GM23338 (cell line): ENCODE results near the gene DAB2. TPM values are rescaled to one million over a fixed set of nuclear protein-coding genes. Genes with fewer than 3 reads are reported as not detected.

ENCODE experiments used
- ATAC-seq: fragments of 200-7000 bp; cut with Tn5 transposase; 3 replicates; pipeline ENCODE4 v1.9.1; 2020
- DNase-seq: peaks from one replicate; pipeline ENCODE4 v3.0.0-alpha.2; 2015; ENCODE audit warnings: low spot score
- H2AFZ ChIP-seq: fragments of 200-600 bp; sonication (generic); 2 replicates; pipeline ENCODE4 v1.8.0; 2016; ENCODE audit warnings: antibody characterized with exemption, mild to moderate bottlenecking, moderate library complexity
- H3F3A ChIP-seq: fragments of 200-600 bp; sonication (generic); replicated peaks from 2 replicates; pipeline ENCODE4 v1.8.0; 2017; ENCODE audit warnings: antibody characterized with exemption, mixed run types, low read depth
- H3K27ac ChIP-seq: fragments of 200-600 bp; sonication (generic); 2 replicates; pipeline ENCODE4 v1.6.1; 2016; ENCODE audit warnings: low read depth
- H3K27me3 ChIP-seq: fragments of 200-600 bp; sonication (generic); 2 replicates; pipeline ENCODE4 v1.8.0; 2016; ENCODE audit warnings: mild to moderate bottlenecking, mixed run types, moderate library complexity; ENCODE audit not compliant: insufficient read depth
- H3K36me3 ChIP-seq: fragments of 200-600 bp; sonication (generic); 2 replicates; pipeline ENCODE4 v1.8.0; 2016; ENCODE audit warnings: mild to moderate bottlenecking; ENCODE audit not compliant: insufficient read depth
- H3K4me1 ChIP-seq: fragments of 200-600 bp; sonication (generic); 2 replicates; pipeline ENCODE4 v1.8.0; 2016; ENCODE audit warnings: mild to moderate bottlenecking, moderate library complexity; ENCODE audit not compliant: insufficient read depth
- H3K4me2 ChIP-seq: fragments of 200-600 bp; sonication (generic); 2 replicates; pipeline ENCODE4 v1.7.1; 2017; ENCODE audit warnings: mixed run types
- H3K4me3 ChIP-seq: fragments of 200-600 bp; sonication (generic); 2 replicates; pipeline ENCODE4 v1.6.1; 2016; ENCODE audit warnings: mixed run types
- H3K79me2 ChIP-seq: fragments of 200-600 bp; sonication (generic); replicated peaks from 2 replicates; pipeline ENCODE4 v1.8.0; 2017; ENCODE audit warnings: mild to moderate bottlenecking; ENCODE audit not compliant: insufficient read depth
- H3K9me2 ChIP-seq: fragments of 200-600 bp; sonication (generic); 2 replicates; pipeline ENCODE4 v1.8.0; 2017; ENCODE audit not compliant: insufficient read depth
- H4K20me1 ChIP-seq: fragments of 200-600 bp; sonication (generic); replicated peaks from 2 replicates; pipeline ENCODE4 v1.8.0; 2017; ENCODE audit warnings: mild to moderate bottlenecking; ENCODE audit not compliant: insufficient read depth
- H3K27ac Mint-ChIP-seq: 2 replicates; pipeline ENCODE4 v1.8.0; 2020; ENCODE audit warnings: inconsistent platforms, mild to moderate bottlenecking, moderate library complexity, mixed read lengths
- H3K27me3 Mint-ChIP-seq: 3 replicates; pipeline ENCODE4 v1.8.0; 2022; ENCODE audit warnings: low read depth, mild to moderate bottlenecking, moderate library complexity, mixed read lengths, inconsistent platforms; ENCODE audit not compliant: insufficient read depth, poor library complexity
- H3K36me3 Mint-ChIP-seq: 3 replicates; pipeline ENCODE4 v1.8.0; 2021; ENCODE audit warnings: low read depth, mild to moderate bottlenecking, inconsistent platforms, moderate library complexity, mixed read lengths
- H3K4me1 Mint-ChIP-seq: 3 replicates; pipeline ENCODE4 v1.8.0; 2020; ENCODE audit warnings: mild to moderate bottlenecking, inconsistent platforms, mixed read lengths
- H3K4me3 Mint-ChIP-seq: 3 replicates; pipeline ENCODE4 v1.8.0; 2021; ENCODE audit warnings: moderate library complexity, mild to moderate bottlenecking, inconsistent platforms, mixed read lengths
- H3K9me3 Mint-ChIP-seq: 3 replicates; pipeline ENCODE4 v1.8.0; 2020; ENCODE audit warnings: moderate library complexity, mild to moderate bottlenecking, inconsistent platforms, mixed read lengths
- CREB1 ChIP-seq: fragments of 250-450 bp; sonication (Bioruptor Pico); IDR thresholded peaks from 2 replicates; pipeline ENCODE4 v1.5.0; 2020; ENCODE audit warnings: low read depth, mild to moderate bottlenecking, moderate library complexity
- EZH2 ChIP-seq: fragments of 200-600 bp; sonication (generic); IDR thresholded peaks from one replicate; pipeline ENCODE4 v1.8.0; 2017; ENCODE audit warnings: antibody characterized with exemption, mild to moderate bottlenecking, low read depth; ENCODE audit not compliant: unreplicated experiment
- EZH2phosphoT487 ChIP-seq: fragments of 200-600 bp; sonication (generic); IDR thresholded peaks from one replicate; pipeline ENCODE4 v1.8.1; 2018; ENCODE audit warnings: antibody characterized with exemption; ENCODE audit not compliant: unreplicated experiment
- NANOG ChIP-seq: IDR thresholded peaks from 2 replicates; pipeline ENCODE4 v1.6.1; 2016; ENCODE audit warnings: antibody characterized with exemption, borderline replicate concordance
- POLR2AphosphoS5 ChIP-seq: IDR thresholded peaks from 2 replicates; pipeline ENCODE4 v1.6.1; 2016; ENCODE audit warnings: antibody characterized with exemption, low read depth
- ZNF331 ChIP-seq: fragments of 250-450 bp; sonication (Bioruptor Pico); IDR thresholded peaks from 2 replicates; pipeline ENCODE4 v1.5.0; 2020; ENCODE audit warnings: low read depth, mild to moderate bottlenecking, moderate library complexity
- polyA plus RNA-seq: library from polyadenylated mRNA; unstranded; fragments of >200 nt; fragmentation: Nextera tagmentation; extraction: Ambion mirVana; gene quantifications from 2 replicates; pipeline ENCODE4 v1.2.1, GENCODE V29; 2016
- total RNA-seq: library from RNA; depleted of rRNA; stranded (reverse); fragments of >200 nt; shearing (Covaris generic); gene quantifications from 2 replicates; pipeline ENCODE4 v1.2.3, GENCODE V29; 2014
- TF ChIP-seq, protein P1 (sequence below): IDR thresholded peaks from 2 replicates; pipeline ENCODE4 v1.6.1; 2016; ENCODE audit warnings: antibody characterized with exemption
- TF ChIP-seq, protein P2 (sequence below): IDR thresholded peaks from one replicate; pipeline ENCODE4 v1.6.1; 2018; ENCODE audit warnings: antibody characterized with exemption; ENCODE audit not compliant: unreplicated experiment

DAB2 gene
- total and polyA plus RNA-seq, 2 experiments from 2014 or later, result 6.4 to 8.4 TPM

DNA sequence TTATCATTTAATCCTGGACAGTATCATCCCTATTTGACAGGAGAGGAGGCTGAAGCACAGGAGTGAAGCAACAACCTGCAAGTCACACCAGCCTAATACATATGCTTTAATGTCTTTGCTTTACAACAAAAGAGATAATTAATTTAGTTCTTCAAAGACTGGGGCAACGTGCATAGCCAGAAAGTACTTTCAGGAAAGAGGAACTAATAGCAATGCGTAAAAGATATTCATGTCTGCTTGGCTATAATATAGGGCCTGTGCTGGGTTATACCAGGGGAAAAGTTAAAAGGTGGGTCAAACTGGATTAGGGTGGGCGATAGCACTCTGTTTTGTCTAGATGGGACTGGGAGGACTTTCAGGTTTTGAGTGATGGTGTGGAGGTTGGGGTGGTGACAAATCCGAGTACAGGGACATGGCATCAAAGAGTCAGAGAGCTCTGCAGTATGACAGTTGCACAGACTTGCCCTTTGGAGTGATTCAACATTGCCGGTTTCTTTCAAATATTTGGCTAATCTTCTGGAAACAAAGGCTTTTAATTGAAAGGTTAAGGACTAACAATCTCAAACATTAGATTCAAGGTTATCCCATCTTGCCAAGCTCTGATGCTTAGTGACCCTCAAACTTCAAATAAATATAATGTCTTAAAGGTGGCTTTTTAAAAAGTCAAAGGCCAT is 11.9 kb downstream of the DAB2 start (continued):
- TF ChIP-seq, protein P1, sequence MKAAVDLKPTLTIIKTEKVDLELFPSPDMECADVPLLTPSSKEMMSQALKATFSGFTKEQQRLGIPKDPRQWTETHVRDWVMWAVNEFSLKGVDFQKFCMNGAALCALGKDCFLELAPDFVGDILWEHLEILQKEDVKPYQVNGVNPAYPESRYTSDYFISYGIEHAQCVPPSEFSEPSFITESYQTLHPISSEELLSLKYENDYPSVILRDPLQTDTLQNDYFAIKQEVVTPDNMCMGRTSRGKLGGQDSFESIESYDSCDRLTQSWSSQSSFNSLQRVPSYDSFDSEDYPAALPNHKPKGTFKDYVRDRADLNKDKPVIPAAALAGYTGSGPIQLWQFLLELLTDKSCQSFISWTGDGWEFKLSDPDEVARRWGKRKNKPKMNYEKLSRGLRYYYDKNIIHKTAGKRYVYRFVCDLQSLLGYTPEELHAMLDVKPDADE, result no peak
- TF ChIP-seq EZH2phosphoT487, result no peak
- no peak for TF ChIP-seq EZH2
- no peak for TF ChIP-seq POLR2AphosphoS5
- no peak for TF ChIP-seq NANOG

DNA sequence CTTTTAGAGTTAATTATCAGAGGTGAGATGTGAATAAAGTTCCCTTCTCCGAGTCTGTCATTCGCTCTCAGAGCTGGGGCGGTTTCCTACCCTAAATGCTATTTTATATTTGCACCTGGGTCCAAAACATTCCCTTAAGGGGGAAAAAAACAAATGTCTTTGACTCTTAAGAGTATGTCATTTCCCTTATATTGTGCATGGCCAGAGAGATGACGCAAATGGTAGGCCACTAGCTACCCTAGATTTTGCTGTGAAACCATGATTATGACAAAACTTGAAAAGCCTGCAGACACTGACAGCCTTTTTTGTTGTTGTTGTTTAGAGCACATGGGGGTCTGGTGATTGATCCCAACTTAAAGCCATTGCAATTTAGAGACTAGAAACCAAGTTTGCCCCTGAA is 12.8 kb downstream of the DAB2 start:
- H3K4me3 Mint-ChIP-seq, result no peak overlapping the region
- H3K79me2 ChIP-seq, result no peaks in the 10 kb centered on the region

DNA sequence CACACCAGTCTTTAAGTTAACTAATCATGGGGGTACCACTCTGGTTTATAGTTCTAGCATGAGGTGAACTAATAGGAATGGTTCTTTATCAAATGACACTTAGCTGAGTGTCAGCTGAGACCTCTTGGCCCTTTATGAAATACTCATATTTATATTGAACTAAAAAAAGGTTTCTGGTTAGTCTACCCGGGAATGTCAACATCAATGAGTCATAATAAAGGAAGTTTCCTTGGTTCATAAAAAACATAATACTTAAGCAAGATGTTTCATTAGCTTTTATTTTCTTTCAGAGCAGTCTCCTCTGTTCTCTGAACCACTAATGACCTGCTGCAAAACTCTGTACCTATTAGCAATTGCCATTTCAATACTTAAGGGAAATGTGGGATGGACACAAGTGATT is 13.7 kb downstream of the DAB2 start:
- Mint-ChIP-seq H3K4me1 (peaks cover 34% of the 10 kb centered on the region), H3K4me3 (no peak overlapping the region), H3K9me3 (no peaks in the 10 kb centered on the region), H3K27me3 (no peaks in the 10 kb centered on the region), H3K36me3 (no peaks in the 10 kb centered on the region), H3K27ac (no peak overlapping the region)
- Histone ChIP-seq H4K20me1 (no peaks in the 10 kb centered on the region), H2AFZ (no peak overlapping the region), H3K4me1 (peaks cover 22% of the 10 kb centered on the region), H3K27me3 (no peaks in the 10 kb centered on the region), H3K4me2 (no peak overlapping the region), H3K27ac (no peak overlapping the region), H3F3A (no peaks in the 10 kb centered on the region), H3K79me2 (no peaks in the 10 kb centered on the region), H3K4me3 (no peak overlapping the region), H3K36me3 (no peaks in the 10 kb centered on the region), H3K9me2 (no peaks in the 10 kb centered on the region; the same call in 1 of the 2 replicates)
- ATAC-seq (no peak), DNase-seq (no peak)
- TF ChIP-seq POLR2AphosphoS5 (no peak), ZNF331 (CRISPR knock-in tag) (no peak)

More for the DNA sequence above, 12.8 kb downstream of the DAB2 start:
- Mint-ChIP-seq H3K9me3 (no peaks in the 10 kb centered on the region), H3K36me3 (no peaks in the 10 kb centered on the region), H3K27me3 (no peaks in the 10 kb centered on the region), H3K4me1 (peaks cover 43% of the 10 kb centered on the region), H3K27ac (no peak overlapping the region)
- Histone ChIP-seq H3K4me1 (peaks cover 28% of the 10 kb centered on the region), H3K4me3 (no peak overlapping the region), H3K9me2 (no peaks in the 10 kb centered on the region), H2AFZ (no peak overlapping the region), H3F3A (no peaks in the 10 kb centered on the region), H3K27me3 (no peaks in the 10 kb centered on the region), H3K36me3 (no peaks in the 10 kb centered on the region), H3K4me2 (no peak overlapping the region), H3K27ac (no peak overlapping the region), H4K20me1 (no peaks in the 10 kb centered on the region)
- TF ChIP-seq, protein P2, sequence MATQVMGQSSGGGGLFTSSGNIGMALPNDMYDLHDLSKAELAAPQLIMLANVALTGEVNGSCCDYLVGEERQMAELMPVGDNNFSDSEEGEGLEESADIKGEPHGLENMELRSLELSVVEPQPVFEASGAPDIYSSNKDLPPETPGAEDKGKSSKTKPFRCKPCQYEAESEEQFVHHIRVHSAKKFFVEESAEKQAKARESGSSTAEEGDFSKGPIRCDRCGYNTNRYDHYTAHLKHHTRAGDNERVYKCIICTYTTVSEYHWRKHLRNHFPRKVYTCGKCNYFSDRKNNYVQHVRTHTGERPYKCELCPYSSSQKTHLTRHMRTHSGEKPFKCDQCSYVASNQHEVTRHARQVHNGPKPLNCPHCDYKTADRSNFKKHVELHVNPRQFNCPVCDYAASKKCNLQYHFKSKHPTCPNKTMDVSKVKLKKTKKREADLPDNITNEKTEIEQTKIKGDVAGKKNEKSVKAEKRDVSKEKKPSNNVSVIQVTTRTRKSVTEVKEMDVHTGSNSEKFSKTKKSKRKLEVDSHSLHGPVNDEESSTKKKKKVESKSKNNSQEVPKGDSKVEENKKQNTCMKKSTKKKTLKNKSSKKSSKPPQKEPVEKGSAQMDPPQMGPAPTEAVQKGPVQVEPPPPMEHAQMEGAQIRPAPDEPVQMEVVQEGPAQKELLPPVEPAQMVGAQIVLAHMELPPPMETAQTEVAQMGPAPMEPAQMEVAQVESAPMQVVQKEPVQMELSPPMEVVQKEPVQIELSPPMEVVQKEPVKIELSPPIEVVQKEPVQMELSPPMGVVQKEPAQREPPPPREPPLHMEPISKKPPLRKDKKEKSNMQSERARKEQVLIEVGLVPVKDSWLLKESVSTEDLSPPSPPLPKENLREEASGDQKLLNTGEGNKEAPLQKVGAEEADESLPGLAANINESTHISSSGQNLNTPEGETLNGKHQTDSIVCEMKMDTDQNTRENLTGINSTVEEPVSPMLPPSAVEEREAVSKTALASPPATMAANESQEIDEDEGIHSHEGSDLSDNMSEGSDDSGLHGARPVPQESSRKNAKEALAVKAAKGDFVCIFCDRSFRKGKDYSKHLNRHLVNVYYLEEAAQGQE, result no peak
- TF ChIP-seq ZNF331 (CRISPR knock-in tag) (no peak), CREB1 (CRISPR knock-in tag) (no peak), EZH2phosphoT487 (no peak)
- ATAC-seq, result no peak
- DNase-seq, result no peak
